Glomerular endothelial cell (primary cell): ENCODE measurements around the gene FAF1. TPM values are rescaled to one million over a fixed set of nuclear protein-coding genes. Genes with fewer than 3 reads are reported as not detected.
"Not testable (repeated sequence)": the region's sequence is repeated elsewhere in the genome, so short reads cannot be mapped to it uniquely, and the experiment has no call there.

Experiments used
- DNase-seq: peaks from one replicate; pipeline ENCODE4 v3.0.0-alpha.2; 2011; ENCODE audit warnings: low read depth, low spot score; ENCODE audit errors: extremely low read depth
- total RNA-seq: library from RNA; depleted of rRNA; stranded (reverse); fragments of >200 nt; gene quantifications from 2 replicates; pipeline ENCODE4 v1.2.3, GENCODE V29; 2015

The FAF1 gene
- total RNA-seq, 1 donor from 2014 or later = 42.9 TPM

GRCh38 chr1:50967416-50968157, 7.5 kb upstream of the FAF1 start:
- no peak for DNase-seq

DNA sequence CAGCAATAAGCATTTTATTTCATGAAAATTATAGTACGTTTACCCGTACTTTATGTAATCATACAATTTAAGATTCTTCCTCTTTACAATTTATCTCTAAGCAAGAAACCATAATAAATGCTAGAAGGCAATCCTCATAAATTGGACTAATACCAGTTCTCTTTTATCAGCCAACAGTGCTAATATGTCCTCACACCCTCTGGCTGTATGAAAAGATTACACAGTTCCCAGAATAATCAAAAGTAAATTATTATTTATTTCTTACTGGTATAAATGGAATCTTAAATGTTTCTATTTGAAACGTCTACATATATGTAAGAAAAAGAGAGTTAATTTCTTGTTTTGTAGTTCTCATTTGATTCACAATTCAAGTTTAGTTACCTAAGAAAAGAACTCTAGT, 6.9 kb upstream of the FAF1 start:
- DNase-seq = no peak

DNA sequence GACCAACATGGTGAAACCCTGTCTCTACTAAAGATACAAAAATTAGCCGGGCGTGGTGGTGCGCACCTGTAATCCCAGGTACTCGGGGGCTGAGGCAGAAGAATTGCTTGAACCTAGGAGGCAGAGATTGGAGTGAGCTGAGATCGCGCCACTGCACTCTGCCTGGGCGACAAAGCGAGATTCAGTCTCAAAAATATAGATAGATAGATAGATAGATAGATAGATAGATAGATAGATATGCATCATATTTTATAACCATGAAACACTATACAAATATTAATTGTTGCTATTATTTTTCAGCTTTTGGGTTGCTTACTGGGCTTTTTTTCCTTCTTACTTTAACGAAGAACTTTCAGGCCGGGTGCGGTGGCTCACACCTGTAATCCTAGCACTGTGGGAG, 4.8 kb upstream of the FAF1 start:
- no peak for DNase-seq

- no peak for DNase-seq
Measured at GRCh38 chr1:50959303-50959912, 659 bp downstream of the FAF1 start.

GRCh38 chr1:50955116-50955515, 5.0 kb downstream of the FAF1 start:
- no peak for DNase-seq

GRCh38 chr1:50952566-50952965, 7.5 kb downstream of the FAF1 start:
- not testable (repeated sequence) for DNase-seq

DNA sequence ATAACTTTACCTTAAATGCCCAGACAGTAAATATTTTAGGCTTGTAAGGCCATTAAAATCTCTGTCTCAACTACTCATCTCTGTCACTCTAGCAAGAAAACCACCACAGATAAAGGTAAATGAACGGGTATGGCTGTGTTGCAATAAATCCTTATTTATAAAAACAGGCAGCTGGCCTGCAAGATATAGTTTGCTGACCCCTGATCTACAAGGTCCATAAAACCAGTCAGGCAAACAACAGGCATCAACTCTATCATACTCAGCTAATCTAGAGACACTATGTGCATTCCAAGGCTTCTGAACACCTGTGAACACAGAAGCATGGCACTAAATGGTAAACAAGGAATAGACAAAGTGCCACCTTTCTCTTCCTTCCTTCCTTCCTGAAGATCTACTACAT, 9.7 kb downstream of the FAF1 start:
- no peak for DNase-seq

- DNase-seq = no peak
Measured at GRCh38 chr1:50949286-50949982, 10.6 kb downstream of the FAF1 start.

DNA sequence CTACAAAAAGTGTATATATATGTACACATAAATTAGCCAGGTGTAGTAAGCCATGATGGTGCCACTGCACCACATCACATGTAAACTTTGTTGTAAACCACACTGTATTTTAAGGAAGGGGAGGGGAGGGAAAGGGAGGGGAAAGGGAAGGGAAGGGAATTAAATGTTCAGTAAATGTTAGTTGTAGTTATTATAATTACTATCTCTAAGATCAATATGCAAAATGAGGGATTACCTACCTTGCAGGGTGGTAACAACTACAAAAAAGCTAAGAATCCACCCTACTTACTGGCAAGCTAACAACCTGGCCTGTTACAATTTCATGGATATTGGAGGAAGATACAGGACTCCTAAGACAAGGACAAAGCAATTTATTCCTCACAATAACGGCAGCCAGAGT, 17.7 kb downstream of the FAF1 start:
- DNase-seq = no peak

DNA sequence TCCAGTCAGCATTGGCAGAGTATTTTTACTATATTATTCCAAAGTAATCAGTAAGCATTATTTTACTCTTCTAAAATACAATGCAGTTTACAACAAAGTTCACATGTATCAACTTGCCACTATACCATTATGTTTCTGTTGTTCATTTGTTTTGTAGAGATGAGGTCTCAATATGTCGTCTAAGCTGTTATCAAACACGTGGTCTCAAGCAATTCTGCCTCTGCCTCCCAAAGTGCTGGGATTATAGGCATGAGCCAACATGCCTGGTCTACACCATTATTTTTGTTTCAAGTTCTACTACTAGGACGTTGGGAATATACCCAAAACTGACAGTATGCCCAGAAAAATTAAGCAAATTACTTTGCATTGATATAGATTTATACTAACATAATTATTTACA, 19.8 kb downstream of the FAF1 start:
- DNase-seq = no peak

DNA sequence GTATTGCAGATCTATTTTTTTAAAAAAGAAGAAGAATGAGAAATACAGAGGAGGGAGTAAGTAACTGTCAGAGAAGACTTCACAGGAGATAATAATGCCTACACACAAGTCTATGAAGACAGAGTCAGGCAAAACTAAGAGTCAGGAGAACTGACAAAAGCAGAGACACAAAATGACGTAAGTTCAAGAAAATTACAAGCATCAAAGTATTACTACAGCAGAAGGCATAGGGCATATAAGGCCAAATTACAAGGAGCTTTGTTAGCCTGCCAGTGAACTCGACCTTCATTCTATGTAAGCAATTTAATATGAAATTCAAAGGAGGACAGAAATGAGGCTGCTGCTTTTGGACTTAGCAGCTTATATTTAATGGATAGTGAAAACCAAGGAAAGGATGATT, 23.7 kb downstream of the FAF1 start:
- DNase-seq = no peak

- not testable (repeated sequence) for DNase-seq
Measured at GRCh38 chr1:50935276-50935675, 24.8 kb downstream of the FAF1 start.

- no peak for DNase-seq
Measured at GRCh38 chr1:50934838-50935237, 25.2 kb downstream of the FAF1 start.

GRCh38 chr1:50933770-50934169, 26.3 kb downstream of the FAF1 start:
- not testable (repeated sequence) for DNase-seq

DNA sequence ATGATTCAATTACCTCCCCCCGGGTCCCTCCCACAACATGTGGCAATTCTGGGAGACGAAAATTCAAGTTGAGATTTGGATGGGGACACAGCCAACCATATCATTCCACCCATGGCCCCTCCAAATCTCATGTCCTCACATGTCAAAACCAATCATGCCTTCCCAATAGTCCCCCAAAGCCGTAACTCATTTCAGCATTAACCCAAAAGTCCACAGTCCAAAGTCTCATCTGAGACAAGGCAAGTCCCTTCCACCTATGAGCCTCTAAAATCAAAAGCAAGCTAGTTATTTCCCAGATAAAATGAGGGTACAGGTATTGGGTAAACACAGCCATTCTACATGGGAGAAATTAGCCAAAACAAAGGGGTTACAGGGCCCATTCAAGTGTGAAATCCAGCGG, 28.0 kb downstream of the FAF1 start:
- DNase-seq = not testable (repeated sequence)

GRCh38 chr1:50930965-50931737, 28.9 kb downstream of the FAF1 start:
- no peak for DNase-seq

DNA sequence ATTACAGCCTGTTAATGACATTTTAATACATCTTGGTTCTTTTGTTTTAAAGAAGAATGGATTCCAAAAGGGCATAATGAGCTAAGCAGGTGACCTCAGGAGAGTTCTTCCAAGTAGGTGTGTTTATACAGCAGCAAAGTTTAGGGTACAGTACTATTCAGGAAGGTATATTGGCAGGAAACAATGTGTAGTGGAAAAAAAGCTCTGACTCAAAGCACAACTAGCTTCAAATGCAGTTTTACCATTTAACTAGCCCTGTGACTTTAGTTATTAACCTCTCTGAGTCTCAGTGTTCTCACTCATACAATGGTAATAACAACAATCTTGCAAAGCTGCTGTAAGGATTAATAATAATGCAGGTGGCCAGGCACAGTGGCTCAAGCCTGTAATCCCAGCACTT, 29.9 kb downstream of the FAF1 start:
- DNase-seq = no peak

DNA sequence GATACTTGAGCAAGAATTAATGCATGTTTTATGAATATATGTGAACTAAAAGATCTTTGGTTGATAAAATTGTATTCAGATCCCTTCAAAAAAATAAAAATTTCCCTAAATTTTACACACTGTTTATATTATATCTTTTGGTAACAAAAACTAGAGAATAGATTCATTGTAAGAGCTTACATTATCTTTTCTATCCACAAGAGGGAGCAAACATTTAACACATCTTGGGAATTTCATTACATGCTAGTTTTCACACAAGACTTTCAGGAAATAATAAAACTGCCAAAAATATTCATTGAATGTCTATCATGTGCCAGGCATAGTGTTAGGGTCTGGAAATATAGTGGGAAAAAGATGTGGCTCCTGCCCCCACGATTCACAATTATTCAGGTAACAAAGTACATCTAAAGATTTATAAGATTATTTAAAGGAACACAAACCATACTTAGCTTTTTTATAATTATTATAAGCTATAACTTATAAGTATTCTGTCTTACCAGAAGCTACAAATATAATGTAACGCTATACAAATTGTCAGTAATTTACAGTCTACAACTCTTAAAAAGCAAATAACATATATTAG, 30.6 kb downstream of the FAF1 start:
- DNase-seq = peak; percentile 41

- no peak for DNase-seq
Measured at GRCh38 chr1:50923564-50923963, 36.5 kb downstream of the FAF1 start.

DNA sequence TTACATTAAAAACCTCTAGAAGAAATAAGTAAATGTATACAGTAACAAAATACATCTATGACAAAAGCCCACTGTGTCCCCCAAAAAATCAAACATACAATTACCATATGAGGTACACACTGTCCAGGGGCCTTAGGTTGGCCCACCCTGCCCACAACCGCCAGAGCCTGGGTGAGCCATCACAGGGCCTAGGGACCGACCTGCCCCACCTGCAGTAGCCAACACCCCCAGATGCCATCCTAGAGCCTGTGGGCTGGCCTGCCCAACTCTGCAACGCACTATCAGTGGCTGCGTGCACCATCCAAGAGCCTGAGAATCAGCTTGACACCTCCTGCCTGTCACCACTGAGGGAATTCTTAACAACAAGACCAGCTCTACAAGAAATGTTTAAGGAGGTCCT, 39.0 kb downstream of the FAF1 start:
- no peak for DNase-seq

- DNase-seq = no peak
Measured at GRCh38 chr1:50920409-50920808, 39.7 kb downstream of the FAF1 start.
